H9 (cell line): Measurements from ENCODE around the gene PLXNA4. TPM values are rescaled to one million over a fixed set of nuclear protein-coding genes. Genes with fewer than 3 reads are reported as not detected.

ENCODE experiments used
- DNase-seq: peaks from one replicate; pipeline ENCODE4 v3.0.0-alpha.2; 2017
- H2AFZ ChIP-seq: one replicate; pipeline ENCODE4 v1.6.1; 2013; ENCODE audit warnings: mild to moderate bottlenecking, low read length, control low read depth, moderate library complexity
- H2AK5ac ChIP-seq: 2 replicates; pipeline ENCODE4 v1.6.1; 2013; ENCODE audit warnings: low read length, control low read depth, mixed read lengths; ENCODE audit not compliant: insufficient read length
- H2BK120ac ChIP-seq: one replicate; pipeline ENCODE4 v1.6.1; 2013; ENCODE audit warnings: low read depth, mild to moderate bottlenecking, low read length, control low read depth, inconsistent platforms; ENCODE audit not compliant: poor library complexity, severe bottlenecking
- H2BK12ac ChIP-seq: 2 replicates; pipeline ENCODE4 v1.6.1; 2013; ENCODE audit warnings: low read length, control low read depth, mixed read lengths, low read depth; ENCODE audit not compliant: insufficient read length
- H2BK15ac ChIP-seq: 2 replicates; pipeline ENCODE4 v1.6.1; 2013; ENCODE audit warnings: low read depth, low read length, control low read depth
- H2BK20ac ChIP-seq: one replicate; pipeline ENCODE4 v1.6.1; 2013; ENCODE audit warnings: low read depth, mild to moderate bottlenecking, low read length, control low read depth, inconsistent platforms; ENCODE audit not compliant: poor library complexity, severe bottlenecking
- H2BK5ac ChIP-seq: 2 replicates; pipeline ENCODE4 v1.6.1; 2013; ENCODE audit warnings: low read length, control low read depth, mixed read lengths; ENCODE audit not compliant: insufficient read length
- H3K14ac ChIP-seq: 2 replicates; pipeline ENCODE4 v1.6.1; 2013; ENCODE audit warnings: low read length, control low read depth; ENCODE audit not compliant: insufficient read depth
- H3K18ac ChIP-seq: 2 replicates; pipeline ENCODE4 v1.6.1; 2013; ENCODE audit warnings: low read depth, mild to moderate bottlenecking, mixed read lengths, low read length, control low read depth; ENCODE audit not compliant: insufficient read length
- H3K23ac ChIP-seq: 2 replicates; pipeline ENCODE4 v1.6.1; 2013; ENCODE audit warnings: low read length, control low read depth, mixed read lengths, low read depth; ENCODE audit not compliant: insufficient read length
- H3K23me2 ChIP-seq: 2 replicates; pipeline ENCODE4 v1.6.1; 2013; ENCODE audit warnings: low read depth, mild to moderate bottlenecking, mixed read lengths, low read length, control low read depth; ENCODE audit not compliant: insufficient read length, poor library complexity, severe bottlenecking
- H3K27ac ChIP-seq: 2 replicates; pipeline ENCODE4 v1.5.1; 2013; ENCODE audit warnings: low read length, control low read depth, mixed read lengths, low read depth; ENCODE audit not compliant: insufficient read length
- H3K27me3 ChIP-seq: 2 replicates; pipeline ENCODE4 v1.6.1; 2013; ENCODE audit warnings: low read length, control low read depth, inconsistent platforms; ENCODE audit not compliant: insufficient read depth
- H3K4ac ChIP-seq: 2 replicates; pipeline ENCODE4 v1.6.1; 2013; ENCODE audit warnings: low read depth, mild to moderate bottlenecking, control low read depth, inconsistent platforms, low read length, moderate library complexity
- H3K4me1 ChIP-seq: 2 replicates; pipeline ENCODE4 v1.6.1; 2013; ENCODE audit warnings: low read length, control low read depth, inconsistent platforms; ENCODE audit not compliant: insufficient read depth
- H3K4me2 ChIP-seq: 2 replicates; pipeline ENCODE4 v1.6.1; 2013; ENCODE audit warnings: low read length, control low read depth, mixed read lengths; ENCODE audit not compliant: insufficient read length, insufficient read depth
- H3K56ac ChIP-seq: 2 replicates; pipeline ENCODE4 v1.6.1; 2013; ENCODE audit warnings: low read depth, mild to moderate bottlenecking, mixed read lengths, low read length, control low read depth; ENCODE audit not compliant: insufficient read length
- H3K79me1 ChIP-seq: 2 replicates; pipeline ENCODE4 v1.6.1; 2013; ENCODE audit warnings: low read depth, mild to moderate bottlenecking, moderate library complexity, low read length, control low read depth, inconsistent platforms; ENCODE audit not compliant: insufficient read depth, poor library complexity, severe bottlenecking
- H3K79me2 ChIP-seq: 2 replicates; pipeline ENCODE4 v1.6.1; 2013; ENCODE audit warnings: low read length, control low read depth, inconsistent platforms; ENCODE audit not compliant: insufficient read depth
- H3K9ac ChIP-seq: 2 replicates; pipeline ENCODE4 v1.6.1; 2013; ENCODE audit warnings: low read length, control low read depth, mixed read lengths; ENCODE audit not compliant: insufficient read length; ENCODE audit errors: extremely low read depth
- H3K9me3 ChIP-seq: one replicate; pipeline ENCODE4 v1.6.1; 2013; ENCODE audit warnings: low read depth, low read length, inconsistent platforms; ENCODE audit not compliant: control insufficient read depth
- H3T11ph ChIP-seq: one replicate; pipeline ENCODE4 v1.6.1; 2013; ENCODE audit warnings: mild to moderate bottlenecking, low read length, control low read depth, inconsistent platforms
- H4K20me1 ChIP-seq: one replicate; pipeline ENCODE4 v1.6.1; 2013; ENCODE audit not compliant: control insufficient read depth, insufficient read length, insufficient read depth
- H4K5ac ChIP-seq: 2 replicates; pipeline ENCODE4 v1.6.1; 2013; ENCODE audit warnings: low read depth, mild to moderate bottlenecking, mixed read lengths, low read length, control low read depth; ENCODE audit not compliant: insufficient read length
- H4K8ac ChIP-seq: replicated peaks from 2 replicates; pipeline ENCODE4 v1.6.1; 2013; ENCODE audit warnings: low read length, control low read depth, mixed read lengths, low read depth; ENCODE audit not compliant: insufficient read length
- H4K91ac ChIP-seq: 2 replicates; pipeline ENCODE4 v1.6.1; 2013; ENCODE audit warnings: low read depth, mild to moderate bottlenecking, moderate library complexity, mixed read lengths, low read length, control low read depth; ENCODE audit not compliant: insufficient read length
- H3K27ac Mint-ChIP-seq, 3 experiments: 2 replicates in 2 of 3; 3 replicates in 1 of 3; pipeline ENCODE4 v1.8.0; 2020 to 2021; ENCODE audit warnings: mixed read lengths in 3 of 3, mild to moderate bottlenecking in 1 of 3, moderate library complexity in 1 of 3
- H3K27me3 Mint-ChIP-seq: 2 replicates; pipeline ENCODE4 v1.8.0; 2021; ENCODE audit warnings: low read depth, mild to moderate bottlenecking, moderate library complexity, mixed read lengths
- H3K36me3 Mint-ChIP-seq, 3 experiments: 2 replicates in 2 of 3; 3 replicates in 1 of 3; pipeline ENCODE4 v1.8.0; 2020 to 2021; ENCODE audit warnings: low read depth in 3 of 3, mixed read lengths in 3 of 3; ENCODE audit not compliant: insufficient read depth in 1 of 3
- H3K4me1 Mint-ChIP-seq, 2 experiments: 2 replicates each; pipeline ENCODE4 v1.8.0; 2020; ENCODE audit warnings: mixed read lengths in 2 of 2
- H3K4me3 Mint-ChIP-seq, 2 experiments: 2 replicates in 1 of 2; 3 replicates in 1 of 2; pipeline ENCODE4 v1.8.0; 2020 to 2021; ENCODE audit warnings: mild to moderate bottlenecking in 2 of 2, mixed read lengths in 2 of 2, moderate library complexity in 1 of 2
- H3K9me3 Mint-ChIP-seq, 2 experiments: 2 replicates in 1 of 2; 3 replicates in 1 of 2; pipeline ENCODE4 v1.8.0; 2020; ENCODE audit warnings: mild to moderate bottlenecking in 2 of 2, mixed read lengths in 2 of 2, moderate library complexity in 1 of 2
- CTCF ChIP-seq: fragments of 200-600 bp; sonication (generic); conservative IDR thresholded peaks from 3 replicates; pipeline ENCODE4 v1.8.0; 2021; ENCODE audit warnings: antibody characterized with exemption, mild to moderate bottlenecking
- WGBS: extraction: QIAGEN DNeasy Blood & Tissue Kit; methylation state at CpG from one replicate; pipeline ENCODE4 v1.1.7; 2013; ENCODE audit warnings: missing lambda C conversion rate, low lambda C conversion rate, mixed read lengths; ENCODE audit not compliant: insufficient read length; ENCODE audit errors: extremely low coverage; 5-methylcytosine and 5-hydroxymethylcytosine counted together
- total RNA-seq: library from RNA; stranded (reverse); gene quantifications from 2 replicates; pipeline ENCODE4 v1.2.1, GENCODE V29; 2021

Gene PLXNA4
- total RNA-seq, 1 experiment from 2014 or later: 0.35 TPM

- Histone ChIP-seq H3K27me3 (peaks cover 24% of the 10 kb centered on the region), H4K5ac (no peak overlapping the region), H3K18ac (no peak overlapping the region), H2BK120ac (no peak overlapping the region), H3K9ac (no peak overlapping the region), H2BK12ac (no peak overlapping the region), H2BK15ac (no peak overlapping the region), H2BK5ac (no peak overlapping the region), H3K14ac (no peak overlapping the region), H2AFZ (no peak overlapping the region), H2AK5ac (no peak overlapping the region), H3K9me3 (no peaks in the 10 kb centered on the region), H3K4me2 (no peak overlapping the region), H2BK20ac (no peak overlapping the region), H3T11ph (no peak overlapping the region), H3K79me2 (no peaks in the 10 kb centered on the region), H4K91ac (no peak overlapping the region), H4K8ac (no peak overlapping the region), H3K23me2 (peaks cover 4% of the 10 kb centered on the region), H3K23ac (no peak overlapping the region), H3K79me1 (no peaks in the 10 kb centered on the region), H3K27ac (no peak overlapping the region), H3K56ac (no peak overlapping the region), H3K4me1 (peaks cover 2% of the 10 kb centered on the region), H4K20me1 (no peaks in the 10 kb centered on the region), H3K4ac (no peak overlapping the region)
- no peak for TF ChIP-seq CTCF
- Mint-ChIP-seq H3K27ac (no peak overlapping the region), H3K27me3 (peaks cover 100% of the 10 kb centered on the region), H3K9me3 (no peaks in the 10 kb centered on the region), H3K36me3 (no peaks in the 10 kb centered on the region), H3K4me1 (peaks cover 35 to 52% of the 10 kb centered on the region in 2 experiments), H3K4me3 (no peak overlapping the region)
- WGBS: no CpG with 5 or more reads among the region's 9 CpGs
- DNase-seq: no peak
These were observed 6.2 kb downstream of the PLXNA4 start for GRCh38 chr7:132569884-132570614.
